Mesothelial cell of epicardium (in vitro differentiated cells): ENCODE results near the gene SYNGR4. TPM values are rescaled to one million over a fixed set of nuclear protein-coding genes. Genes with fewer than 3 reads are reported as not detected.

ENCODE experiments used
- DNase-seq, 2 experiments: peaks; one replicate each; pipeline ENCODE4 v3.0.0; 2021; ENCODE audit warnings: low spot score in 2 of 2; ENCODE audit not compliant: unreplicated experiment in 2 of 2
- H3K27ac Mint-ChIP-seq: 2 replicates; pipeline ENCODE4 v1.8.0; 2021; ENCODE audit warnings: mixed read lengths
- H3K27me3 Mint-ChIP-seq: 2 replicates; pipeline ENCODE4 v1.8.0; 2021; ENCODE audit warnings: low read depth, mixed read lengths
- H3K36me3 Mint-ChIP-seq: 2 replicates; pipeline ENCODE4 v1.8.0; 2021; ENCODE audit warnings: mixed read lengths
- H3K4me1 Mint-ChIP-seq: 2 replicates; pipeline ENCODE4 v1.8.0; 2021; ENCODE audit warnings: mixed read lengths
- H3K4me3 Mint-ChIP-seq: 2 replicates; pipeline ENCODE4 v1.8.0; 2021; ENCODE audit warnings: mild to moderate bottlenecking, moderate library complexity, mixed read lengths
- H3K9me3 Mint-ChIP-seq: 2 replicates; pipeline ENCODE4 v1.8.0; 2021; ENCODE audit warnings: mixed read lengths
- CTCF ChIP-seq: fragments of 200-600 bp; sonication (generic); IDR thresholded peaks from one replicate; pipeline ENCODE4 v1.5.0; 2021; ENCODE audit warnings: antibody characterized with exemption; ENCODE audit not compliant: unreplicated experiment
- total RNA-seq: library from RNA; stranded (reverse); gene quantifications from 3 replicates; pipeline ENCODE4 v1.2.1, GENCODE V29; 2021

Gene SYNGR4
- total RNA-seq, 1 donor from 2014 or later, result not detected

- no peak for DNase-seq
- H3K9me3 Mint-ChIP-seq, result no peaks in the 10 kb centered on the region
- TF ChIP-seq CTCF, result no peak
- H3K27me3 Mint-ChIP-seq, result peaks cover 36% of the 10 kb centered on the region
- peaks cover 47% of the 10 kb centered on the region for H3K4me1 Mint-ChIP-seq
- peak overlapping the region; percentile 5 for H3K27ac Mint-ChIP-seq
- peak overlapping the region; percentile 76 for H3K4me3 Mint-ChIP-seq
- no peaks in the 10 kb centered on the region for H3K36me3 Mint-ChIP-seq
Measured at GRCh38 chr19:48394331-48395169, 30.4 kb downstream of the SYNGR4 start.

- H3K27ac Mint-ChIP-seq, result no peak overlapping the region
- TF ChIP-seq CTCF, result no peak
- peaks cover 46% of the 10 kb centered on the region for H3K4me1 Mint-ChIP-seq
- no peak for DNase-seq
- H3K27me3 Mint-ChIP-seq, result peaks cover 36% of the 10 kb centered on the region
- H3K9me3 Mint-ChIP-seq, result no peaks in the 10 kb centered on the region
- H3K4me3 Mint-ChIP-seq, result peak overlapping the region; percentile 76
- no peaks in the 10 kb centered on the region for H3K36me3 Mint-ChIP-seq
Measured at GRCh38 chr19:48395170-48395455, 30.9 kb downstream of the SYNGR4 start.

GRCh38 chr19:48395499-48395898, 31.3 kb downstream of the SYNGR4 start:
- no peak for DNase-seq
- TF ChIP-seq CTCF, result no peak
- peak overlapping the region; percentile 76 for H3K4me3 Mint-ChIP-seq
- no peaks in the 10 kb centered on the region for H3K9me3 Mint-ChIP-seq
- peaks cover 47% of the 10 kb centered on the region for H3K4me1 Mint-ChIP-seq
- H3K27me3 Mint-ChIP-seq, result peaks cover 36% of the 10 kb centered on the region
- H3K27ac Mint-ChIP-seq, result peak overlapping the region; percentile 69
- no peaks in the 10 kb centered on the region for H3K36me3 Mint-ChIP-seq

GRCh38 chr19:48396016-48396823, 32.1 kb downstream of the SYNGR4 start:
- no peak for TF ChIP-seq CTCF
- H3K27me3 Mint-ChIP-seq, result peaks cover 36% of the 10 kb centered on the region
- peak overlapping the region; percentile 76 for H3K4me3 Mint-ChIP-seq
- H3K36me3 Mint-ChIP-seq, result no peaks in the 10 kb centered on the region
- H3K9me3 Mint-ChIP-seq, result no peaks in the 10 kb centered on the region
- H3K27ac Mint-ChIP-seq, result peak overlapping the region; percentile 69
- peaks cover 48% of the 10 kb centered on the region for H3K4me1 Mint-ChIP-seq
- DNase-seq, result no peak

GRCh38 chr19:48396824-48397176, 32.6 kb downstream of the SYNGR4 start:
- Mint-ChIP-seq H3K36me3 (no peaks in the 10 kb centered on the region), H3K4me3 (peak overlapping the region; percentile 76), H3K27me3 (peaks cover 36% of the 10 kb centered on the region), H3K9me3 (no peaks in the 10 kb centered on the region), H3K27ac (no peak overlapping the region), H3K4me1 (peaks cover 45% of the 10 kb centered on the region)
- no peak for DNase-seq
- no peak for TF ChIP-seq CTCF
